ENCODE results near the gene PPM1H. TPM values are rescaled to one million over a fixed set of nuclear protein-coding genes. Genes with fewer than 3 reads are reported as not detected.

PPM1H gene
- total RNA-seq, 1 experiment from 2014 or later = 37.1 TPM

DNA sequence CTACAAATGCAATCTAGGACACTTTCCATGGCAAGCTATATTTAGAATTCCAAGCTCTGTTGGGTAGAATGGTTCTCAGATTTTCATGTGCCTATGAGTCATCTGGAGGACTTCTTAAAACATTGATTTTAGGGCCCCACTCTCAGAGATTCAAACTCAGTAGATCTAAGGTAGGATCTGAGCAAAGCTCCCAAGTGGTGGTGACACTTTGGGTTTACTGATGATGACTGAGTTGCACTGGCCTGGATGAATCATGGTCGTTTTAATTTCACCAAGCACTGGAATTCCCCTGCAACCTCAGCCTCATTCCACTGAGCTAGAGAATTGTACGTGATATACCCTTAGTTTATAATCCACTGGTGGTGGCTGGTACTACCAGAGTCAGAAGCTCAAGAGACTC lies 86.5 kb downstream of the PPM1H start (continued):
- TF ChIP-seq NFE2L1 (CRISPR knock-in tag; IDR thresholded peaks at IDR 0.05) = no peak
- no peak for TF ChIP-seq ELF4 (CRISPR knock-in tag; IDR thresholded peaks at IDR 0.05; ENCODE audit: low read depth)
- TF ChIP-seq GABPB1 (CRISPR knock-in tag; IDR thresholded peaks at IDR 0.05) = no peak
- TF ChIP-seq NR1H2 (CRISPR knock-in tag; IDR thresholded peaks at IDR 0.05) = no peak
- TF ChIP-seq ETV6 (CRISPR knock-in tag; IDR thresholded peaks at IDR 0.05) = no peak
- TF ChIP-seq ZNF396 (CRISPR knock-in tag; IDR thresholded peaks at IDR 0.05; ENCODE audit: borderline replicate concordance) = no peak
- TF ChIP-seq, protein P1, sequence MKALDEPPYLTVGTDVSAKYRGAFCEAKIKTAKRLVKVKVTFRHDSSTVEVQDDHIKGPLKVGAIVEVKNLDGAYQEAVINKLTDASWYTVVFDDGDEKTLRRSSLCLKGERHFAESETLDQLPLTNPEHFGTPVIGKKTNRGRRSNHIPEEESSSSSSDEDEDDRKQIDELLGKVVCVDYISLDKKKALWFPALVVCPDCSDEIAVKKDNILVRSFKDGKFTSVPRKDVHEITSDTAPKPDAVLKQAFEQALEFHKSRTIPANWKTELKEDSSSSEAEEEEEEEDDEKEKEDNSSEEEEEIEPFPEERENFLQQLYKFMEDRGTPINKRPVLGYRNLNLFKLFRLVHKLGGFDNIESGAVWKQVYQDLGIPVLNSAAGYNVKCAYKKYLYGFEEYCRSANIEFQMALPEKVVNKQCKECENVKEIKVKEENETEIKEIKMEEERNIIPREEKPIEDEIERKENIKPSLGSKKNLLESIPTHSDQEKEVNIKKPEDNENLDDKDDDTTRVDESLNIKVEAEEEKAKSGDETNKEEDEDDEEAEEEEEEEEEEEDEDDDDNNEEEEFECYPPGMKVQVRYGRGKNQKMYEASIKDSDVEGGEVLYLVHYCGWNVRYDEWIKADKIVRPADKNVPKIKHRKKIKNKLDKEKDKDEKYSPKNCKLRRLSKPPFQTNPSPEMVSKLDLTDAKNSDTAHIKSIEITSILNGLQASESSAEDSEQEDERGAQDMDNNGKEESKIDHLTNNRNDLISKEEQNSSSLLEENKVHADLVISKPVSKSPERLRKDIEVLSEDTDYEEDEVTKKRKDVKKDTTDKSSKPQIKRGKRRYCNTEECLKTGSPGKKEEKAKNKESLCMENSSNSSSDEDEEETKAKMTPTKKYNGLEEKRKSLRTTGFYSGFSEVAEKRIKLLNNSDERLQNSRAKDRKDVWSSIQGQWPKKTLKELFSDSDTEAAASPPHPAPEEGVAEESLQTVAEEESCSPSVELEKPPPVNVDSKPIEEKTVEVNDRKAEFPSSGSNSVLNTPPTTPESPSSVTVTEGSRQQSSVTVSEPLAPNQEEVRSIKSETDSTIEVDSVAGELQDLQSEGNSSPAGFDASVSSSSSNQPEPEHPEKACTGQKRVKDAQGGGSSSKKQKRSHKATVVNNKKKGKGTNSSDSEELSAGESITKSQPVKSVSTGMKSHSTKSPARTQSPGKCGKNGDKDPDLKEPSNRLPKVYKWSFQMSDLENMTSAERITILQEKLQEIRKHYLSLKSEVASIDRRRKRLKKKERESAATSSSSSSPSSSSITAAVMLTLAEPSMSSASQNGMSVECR (CRISPR knock-in tag; IDR thresholded peaks at IDR 0.05; ENCODE audit: borderline replicate concordance) = no peak
- TF ChIP-seq NR2C2 (CRISPR knock-in tag; IDR thresholded peaks at IDR 0.05) = no peak
- no peak for TF ChIP-seq ATF2 (CRISPR knock-in tag; IDR thresholded peaks at IDR 0.05; ENCODE audit: borderline replicate concordance, low read depth)
- no peak for TF ChIP-seq ZMAT4 (CRISPR knock-in tag; IDR thresholded peaks at IDR 0.05)

DNA sequence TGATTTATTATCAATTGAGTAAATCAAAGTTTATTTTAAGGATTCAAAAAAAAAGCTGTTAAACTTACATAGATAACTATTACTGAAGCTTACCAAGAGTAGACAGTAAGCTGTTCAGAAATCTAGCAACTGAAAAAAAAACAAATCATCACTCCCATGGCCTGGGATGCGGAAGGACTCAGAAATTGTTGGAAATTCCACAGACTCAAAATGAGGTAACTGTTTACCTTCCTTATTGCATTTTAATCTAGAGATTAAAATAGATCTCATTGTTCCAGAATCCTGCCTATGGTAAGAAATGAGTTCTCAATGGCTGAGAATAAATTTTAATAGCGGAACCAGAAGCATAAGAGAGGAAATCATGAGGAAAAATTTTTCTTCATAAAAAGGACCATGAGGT lies 87.2 kb downstream of the PPM1H start:
- ATAC-seq = no peak
- Mint-ChIP-seq H3K36me3 (no peaks in the 10 kb centered on the region), H3K27ac (no peak overlapping the region), H3K9me3 (no peaks in the 10 kb centered on the region), H3K4me1 (peaks cover 53% of the 10 kb centered on the region), H3K27me3 (ENCODE audit: low read depth) (no peaks in the 10 kb centered on the region), H3K4me3 (no peak overlapping the region)
- ChIA-PET CTCF (interaction anchor here (1.8 kb wide), 1 partner anchor 135 kb away, joined by 4 read pairs; no protein-coding TSS in a partner anchor), POLR2A (no interaction called here)
- no peak for DNase-seq (ENCODE audit: low spot score)
- TF ChIP-seq MYBL2 (CRISPR knock-in tag; IDR thresholded peaks at IDR 0.05) = no peak
- no peak for TF ChIP-seq ZNF138 (CRISPR knock-in tag; conservative IDR thresholded peaks at IDR 0.05)
- no peak for TF ChIP-seq MLX (CRISPR knock-in tag; IDR thresholded peaks at IDR 0.05)
- TF ChIP-seq ETV6 (CRISPR knock-in tag; IDR thresholded peaks at IDR 0.05) = no peak
- TF ChIP-seq JUN (CRISPR knock-in tag; IDR thresholded peaks at IDR 0.05) = no peak
- TF ChIP-seq, protein P2, sequence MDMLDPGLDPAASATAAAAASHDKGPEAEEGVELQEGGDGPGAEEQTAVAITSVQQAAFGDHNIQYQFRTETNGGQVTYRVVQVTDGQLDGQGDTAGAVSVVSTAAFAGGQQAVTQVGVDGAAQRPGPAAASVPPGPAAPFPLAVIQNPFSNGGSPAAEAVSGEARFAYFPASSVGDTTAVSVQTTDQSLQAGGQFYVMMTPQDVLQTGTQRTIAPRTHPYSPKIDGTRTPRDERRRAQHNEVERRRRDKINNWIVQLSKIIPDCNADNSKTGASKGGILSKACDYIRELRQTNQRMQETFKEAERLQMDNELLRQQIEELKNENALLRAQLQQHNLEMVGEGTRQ (CRISPR knock-in tag; IDR thresholded peaks at IDR 0.05) = no peak
- TF ChIP-seq ZNF416 (CRISPR knock-in tag; IDR thresholded peaks at IDR 0.05) = no peak
- TF ChIP-seq HMGXB4 (CRISPR knock-in tag; IDR thresholded peaks at IDR 0.05) = no peak
- no peak for TF ChIP-seq PRDM15 (CRISPR knock-in tag; IDR thresholded peaks at IDR 0.05)
- TF ChIP-seq, protein P3, sequence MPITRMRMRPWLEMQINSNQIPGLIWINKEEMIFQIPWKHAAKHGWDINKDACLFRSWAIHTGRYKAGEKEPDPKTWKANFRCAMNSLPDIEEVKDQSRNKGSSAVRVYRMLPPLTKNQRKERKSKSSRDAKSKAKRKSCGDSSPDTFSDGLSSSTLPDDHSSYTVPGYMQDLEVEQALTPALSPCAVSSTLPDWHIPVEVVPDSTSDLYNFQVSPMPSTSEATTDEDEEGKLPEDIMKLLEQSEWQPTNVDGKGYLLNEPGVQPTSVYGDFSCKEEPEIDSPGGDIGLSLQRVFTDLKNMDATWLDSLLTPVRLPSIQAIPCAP (CRISPR knock-in tag; IDR thresholded peaks at IDR 0.05) = no peak
- TF ChIP-seq CDX4 (CRISPR knock-in tag; IDR thresholded peaks at IDR 0.05; ENCODE audit: borderline replicate concordance) = no peak
- TF ChIP-seq TEAD4 (CRISPR knock-in tag; IDR thresholded peaks at IDR 0.05) = no peak
- no peak for TF ChIP-seq TCF7 (CRISPR knock-in tag; IDR thresholded peaks at IDR 0.05; ENCODE audit: low read depth)

All from WTC11 (cell line).